ENCODE measurements around the gene CCAR1.
"Not testable (repeated sequence)": the region's sequence is repeated elsewhere in the genome, so short reads cannot be mapped to it uniquely, and the experiment has no call there.

The CCAR1 gene

GRCh38 chr10:68759967-68760366 is 38.9 kb downstream of the CCAR1 start:
- DNase-seq (ENCODE audit: low read depth in 2 of 2) = no peak

- not testable (repeated sequence) for DNase-seq (ENCODE audit: low read depth in 2 of 2)
Observed at GRCh38 chr10:68767407-68767806, 46.4 kb downstream of the CCAR1 start.

GRCh38 chr10:68781613-68782574 is 60.9 kb downstream of the CCAR1 start:
- DNase-seq (ENCODE audit: low read depth in 2 of 2) = no peak

- DNase-seq (ENCODE audit: low read depth in 2 of 2) = no peak
Observed at GRCh38 chr10:68784476-68784875, 63.4 kb downstream of the CCAR1 start.

GRCh38 chr10:68787813-68788212 is 66.8 kb downstream of the CCAR1 start:
- DNase-seq (ENCODE audit: low read depth in 2 of 2) = no peak

- no peak for DNase-seq (ENCODE audit: low read depth in 2 of 2)
Observed at GRCh38 chr10:68790476-68790875, 69.4 kb downstream of the CCAR1 start.

- no peak for DNase-seq (ENCODE audit: low read depth in 2 of 2)
Observed at GRCh38 chr10:68792115-68792514, 71.1 kb downstream of the CCAR1 start.

GRCh38 chr10:68795886-68796532 is 75.0 kb downstream of the CCAR1 start:
- no peak for DNase-seq (ENCODE audit: low read depth in 2 of 2)

- DNase-seq (ENCODE audit: low read depth in 2 of 2) = no peak
Observed at GRCh38 chr10:68796605-68797004, 75.6 kb downstream of the CCAR1 start.

- no peak for DNase-seq (ENCODE audit: low read depth in 2 of 2)
Observed at GRCh38 chr10:68800211-68800610, 79.2 kb downstream of the CCAR1 start.

GRCh38 chr10:68804692-68805091 is 83.7 kb downstream of the CCAR1 start:
- DNase-seq (ENCODE audit: low read depth in 2 of 2) = no peak

GRCh38 chr10:68810830-68811229 is 89.8 kb downstream of the CCAR1 start:
- DNase-seq (ENCODE audit: low read depth in 2 of 2) = not testable (repeated sequence)

GRCh38 chr10:68811314-68812009 is 90.4 kb downstream of the CCAR1 start:
- DNase-seq (ENCODE audit: low read depth in 2 of 2) = no peak

- DNase-seq (ENCODE audit: low read depth in 2 of 2) = no peak
Observed at GRCh38 chr10:68812420-68812819, 91.4 kb downstream of the CCAR1 start.

GRCh38 chr10:68813559-68813958 is 92.5 kb downstream of the CCAR1 start:
- DNase-seq (ENCODE audit: low read depth in 2 of 2) = no peak

GRCh38 chr10:68816796-68817412 is 95.9 kb downstream of the CCAR1 start:
- DNase-seq (ENCODE audit: low read depth in 2 of 2) = no peak

GRCh38 chr10:68820359-68820758 is 99.3 kb downstream of the CCAR1 start:
- not testable (repeated sequence) for DNase-seq (ENCODE audit: low read depth in 2 of 2)

- DNase-seq (ENCODE audit: low read depth in 2 of 2) = not testable (repeated sequence)
Observed at GRCh38 chr10:68822626-68823025, 101.6 kb downstream of the CCAR1 start.

GRCh38 chr10:68826764-68827591 is 105.9 kb downstream of the CCAR1 start, which contains the start of gene STOX1:
STOX1 (plus strand) TSS chr10:68827531; CDS start chr10:68827624, 93 bp downstream.
- DNase-seq (ENCODE audit: low read depth in 2 of 2) = peak; percentile 2 to 29

- not testable (repeated sequence) for DNase-seq (ENCODE audit: low read depth in 2 of 2)
Observed at GRCh38 chr10:68827592-68827959, 106.5 kb downstream of the CCAR1 start.

- not testable (repeated sequence) for DNase-seq (ENCODE audit: low read depth in 2 of 2)
Observed at GRCh38 chr10:68828083-68828601, 107.1 kb downstream of the CCAR1 start.
